ENCODE measurements around the gene SAMD5.

- TF ChIP-seq, protein P1, sequence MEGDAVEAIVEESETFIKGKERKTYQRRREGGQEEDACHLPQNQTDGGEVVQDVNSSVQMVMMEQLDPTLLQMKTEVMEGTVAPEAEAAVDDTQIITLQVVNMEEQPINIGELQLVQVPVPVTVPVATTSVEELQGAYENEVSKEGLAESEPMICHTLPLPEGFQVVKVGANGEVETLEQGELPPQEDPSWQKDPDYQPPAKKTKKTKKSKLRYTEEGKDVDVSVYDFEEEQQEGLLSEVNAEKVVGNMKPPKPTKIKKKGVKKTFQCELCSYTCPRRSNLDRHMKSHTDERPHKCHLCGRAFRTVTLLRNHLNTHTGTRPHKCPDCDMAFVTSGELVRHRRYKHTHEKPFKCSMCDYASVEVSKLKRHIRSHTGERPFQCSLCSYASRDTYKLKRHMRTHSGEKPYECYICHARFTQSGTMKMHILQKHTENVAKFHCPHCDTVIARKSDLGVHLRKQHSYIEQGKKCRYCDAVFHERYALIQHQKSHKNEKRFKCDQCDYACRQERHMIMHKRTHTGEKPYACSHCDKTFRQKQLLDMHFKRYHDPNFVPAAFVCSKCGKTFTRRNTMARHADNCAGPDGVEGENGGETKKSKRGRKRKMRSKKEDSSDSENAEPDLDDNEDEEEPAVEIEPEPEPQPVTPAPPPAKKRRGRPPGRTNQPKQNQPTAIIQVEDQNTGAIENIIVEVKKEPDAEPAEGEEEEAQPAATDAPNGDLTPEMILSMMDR (IDR thresholded peaks at IDR 0.05), result no peak
- no peak for TF ChIP-seq ZFX (IDR thresholded peaks at IDR 0.05; ENCODE audit: borderline replicate concordance)
Measured at GRCh38 chr6:147538821-147539220, 30.3 kb downstream of the SAMD5 start.
